WERI-Rb-1 (cell line): ENCODE results near the gene TAB3.

Experiments used
- DNase-seq: peaks from one replicate; pipeline ENCODE4 v3.0.0-alpha.2; 2020
- H3K27ac ChIP-seq: fragments of 250-450 bp; sonication (Bioruptor Pico); 2 replicates; pipeline ENCODE4 v1.5.1; 2020; ENCODE audit warnings: mild to moderate bottlenecking, moderate library complexity
- H3K27me3 ChIP-seq: fragments of 250-450 bp; sonication (Bioruptor Pico); 2 replicates; pipeline ENCODE4 v1.5.1; 2021; ENCODE audit warnings: mild to moderate bottlenecking, low read depth, moderate library complexity; ENCODE audit not compliant: insufficient read depth, severe bottlenecking
- H3K36me3 ChIP-seq: fragments of 250-450 bp; sonication (Bioruptor Pico); 2 replicates; pipeline ENCODE4 v1.5.1; 2020; ENCODE audit warnings: mild to moderate bottlenecking, moderate library complexity
- H3K4me3 ChIP-seq: 2 replicates; pipeline ENCODE4 v1.5.1; 2011; ENCODE audit warnings: low read depth, mild to moderate bottlenecking, control low read depth, low read length
- H3K9me3 ChIP-seq: fragments of 250-450 bp; sonication (Bioruptor Pico); 2 replicates; pipeline ENCODE4 v1.5.1; 2021; ENCODE audit warnings: mild to moderate bottlenecking, moderate library complexity; ENCODE audit not compliant: severe bottlenecking
- CTCF ChIP-seq: IDR thresholded peaks from 2 replicates; pipeline ENCODE4 v1.5.1; 2011; ENCODE audit warnings: low read depth, mild to moderate bottlenecking, control low read depth, inconsistent platforms, low read length

The TAB3 gene

DNA sequence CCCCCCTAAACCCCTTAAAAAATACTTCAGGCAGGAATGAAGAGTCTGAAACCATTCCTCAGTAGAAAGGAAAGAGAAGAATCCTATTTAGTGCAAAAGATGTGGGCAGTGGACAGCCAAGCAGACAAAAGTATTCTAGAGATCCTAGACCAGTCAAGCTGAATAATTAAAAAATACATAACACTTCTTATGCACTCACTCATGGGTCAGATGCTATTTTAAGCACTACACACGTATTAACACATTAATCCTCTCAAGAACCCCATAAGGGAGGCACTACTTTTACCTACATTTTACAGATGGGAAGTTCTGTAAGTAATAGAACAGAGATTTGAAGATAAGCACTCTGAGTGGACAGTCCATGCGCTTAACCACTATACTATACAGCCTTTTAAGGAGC lies 5.9 kb downstream of the TAB3 start:
- no peak for DNase-seq
- Histone ChIP-seq H3K4me3 (no peak overlapping the region), H3K9me3 (no peaks in the 10 kb centered on the region), H3K27ac (no peak overlapping the region), H3K27me3 (peaks cover 4% of the 10 kb centered on the region), H3K36me3 (no peaks in the 10 kb centered on the region)
- no peak for TF ChIP-seq CTCF

- no peak overlapping the region for H3K27ac ChIP-seq
- DNase-seq, result no peak
- no peak overlapping the region for H3K4me3 ChIP-seq
- no peak for TF ChIP-seq CTCF
- H3K9me3 ChIP-seq, result no peaks in the 10 kb centered on the region
- no peaks in the 10 kb centered on the region for H3K36me3 ChIP-seq
- H3K27me3 ChIP-seq, result peaks cover 2% of the 10 kb centered on the region
Measured at GRCh38 chrX:30881797-30882196, 7.3 kb downstream of the TAB3 start.

DNA sequence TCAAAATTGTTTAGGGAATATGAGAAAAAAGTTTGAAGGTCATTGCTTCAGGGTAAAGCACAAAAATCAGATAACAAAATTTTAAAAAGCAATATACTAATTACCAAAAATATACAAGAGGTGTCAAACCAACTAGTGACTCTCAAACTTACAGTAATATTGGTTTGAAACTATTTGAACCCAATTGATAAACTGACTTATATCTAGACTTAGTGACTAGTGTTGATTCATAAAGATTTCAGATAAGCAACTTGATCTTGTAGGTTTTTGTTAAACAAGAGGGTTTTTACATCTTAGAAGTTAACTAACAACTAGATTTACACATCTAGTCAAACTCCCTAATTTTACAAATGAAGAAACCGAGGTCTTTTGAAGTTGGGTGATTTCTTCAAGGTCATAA lies 7.7 kb downstream of the TAB3 start:
- H3K27ac ChIP-seq, result no peak overlapping the region
- H3K27me3 ChIP-seq, result no peaks in the 10 kb centered on the region
- no peak overlapping the region for H3K4me3 ChIP-seq
- H3K9me3 ChIP-seq, result no peaks in the 10 kb centered on the region
- TF ChIP-seq CTCF, result no peak
- H3K36me3 ChIP-seq, result no peaks in the 10 kb centered on the region
- DNase-seq, result no peak

- TF ChIP-seq CTCF, result no peak
- peaks cover 2% of the 10 kb centered on the region for H3K27me3 ChIP-seq
- H3K9me3 ChIP-seq, result no peaks in the 10 kb centered on the region
- DNase-seq, result no peak
- no peaks in the 10 kb centered on the region for H3K36me3 ChIP-seq
- no peak overlapping the region for H3K27ac ChIP-seq
- no peak overlapping the region for H3K4me3 ChIP-seq
Measured at GRCh38 chrX:30880058-30880457, 9.0 kb downstream of the TAB3 start.

GRCh38 chrX:30876367-30876766 lies 12.7 kb downstream of the TAB3 start:
- H3K36me3 ChIP-seq, result no peaks in the 10 kb centered on the region
- TF ChIP-seq CTCF, result no peak
- H3K4me3 ChIP-seq, result no peak overlapping the region
- H3K9me3 ChIP-seq, result no peaks in the 10 kb centered on the region
- no peak overlapping the region for H3K27ac ChIP-seq
- H3K27me3 ChIP-seq, result peaks cover 10% of the 10 kb centered on the region
- DNase-seq, result no peak

DNA sequence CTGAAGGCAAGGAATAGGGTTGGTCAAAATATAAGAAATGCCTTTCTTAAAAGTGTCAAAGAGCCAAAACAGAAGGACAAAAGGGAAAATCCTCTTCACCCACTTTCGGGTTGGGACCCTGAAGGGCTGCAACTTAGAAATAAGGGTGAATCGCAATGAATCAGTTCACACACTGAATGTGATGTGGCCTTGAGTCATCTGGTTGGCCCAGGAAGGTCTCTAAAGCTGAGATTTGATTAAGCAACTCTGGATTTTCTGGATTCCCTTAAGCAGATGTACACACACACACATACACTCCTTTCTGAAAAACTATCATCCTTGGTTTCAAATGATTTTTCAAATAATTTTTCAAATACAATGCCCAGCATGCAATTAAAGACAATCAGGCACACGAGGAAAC lies 13.1 kb downstream of the TAB3 start:
- no peaks in the 10 kb centered on the region for H3K9me3 ChIP-seq
- no peak for DNase-seq
- H3K36me3 ChIP-seq, result no peaks in the 10 kb centered on the region
- no peak overlapping the region for H3K27ac ChIP-seq
- H3K27me3 ChIP-seq, result peaks cover 12% of the 10 kb centered on the region
- TF ChIP-seq CTCF, result no peak
- no peak overlapping the region for H3K4me3 ChIP-seq
